ENCODE data around the gene TPK1.
A peak's percentile ranks its signal among the peaks of the same experiment; 100 is the strongest.

Gene TPK1

DNA sequence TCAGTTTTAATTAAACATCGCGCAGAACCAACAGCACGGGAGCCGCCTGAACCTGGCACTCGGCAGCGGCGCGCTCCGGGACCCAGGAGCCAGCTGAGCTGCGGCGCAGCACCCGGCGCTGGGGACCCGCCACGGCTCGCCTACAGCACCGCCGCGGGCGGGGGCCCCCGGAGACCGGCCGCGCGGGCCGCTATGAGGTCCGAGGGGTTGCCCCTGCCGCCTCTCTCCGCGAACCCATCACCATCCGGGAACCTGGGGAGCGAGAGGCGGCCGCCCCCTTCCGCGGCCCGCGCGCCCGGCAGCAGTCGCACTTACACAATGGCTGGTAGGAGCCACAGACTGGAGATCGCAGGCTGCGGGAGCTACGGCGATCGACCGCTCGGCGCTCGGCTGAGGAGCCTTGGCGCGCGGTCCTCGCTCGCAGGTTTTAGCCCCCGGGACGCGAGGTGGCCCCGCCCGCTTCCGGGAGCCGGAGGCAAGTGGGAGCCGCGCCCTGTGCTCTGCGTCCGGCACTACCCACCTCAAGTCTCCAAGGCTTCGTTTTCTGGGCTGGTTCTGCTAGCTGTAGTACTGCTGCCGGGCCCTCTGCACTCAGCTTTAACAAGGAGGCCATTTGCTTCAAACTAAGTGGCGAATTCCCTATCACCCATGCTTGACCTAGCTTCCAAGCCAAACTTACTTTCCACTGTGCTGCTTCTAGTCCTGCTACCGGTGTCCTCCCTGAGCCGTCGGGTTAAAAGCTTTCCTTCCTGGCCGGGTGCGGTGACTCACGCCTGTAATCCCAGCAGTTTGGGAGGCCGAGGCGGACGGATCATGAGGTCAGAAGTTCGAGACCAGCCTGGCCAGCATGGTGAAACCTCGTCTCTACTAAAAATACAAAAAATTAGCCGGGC, at the start of gene TPK1:
TSS of gene TPK1 (minus strand) at position 402 of the 893 bp plus-strand sequence. CDS start 451 bp downstream, outside the sequence.
- DNase-seq, result peak; percentile 65 to 91 (median 83)

DNA sequence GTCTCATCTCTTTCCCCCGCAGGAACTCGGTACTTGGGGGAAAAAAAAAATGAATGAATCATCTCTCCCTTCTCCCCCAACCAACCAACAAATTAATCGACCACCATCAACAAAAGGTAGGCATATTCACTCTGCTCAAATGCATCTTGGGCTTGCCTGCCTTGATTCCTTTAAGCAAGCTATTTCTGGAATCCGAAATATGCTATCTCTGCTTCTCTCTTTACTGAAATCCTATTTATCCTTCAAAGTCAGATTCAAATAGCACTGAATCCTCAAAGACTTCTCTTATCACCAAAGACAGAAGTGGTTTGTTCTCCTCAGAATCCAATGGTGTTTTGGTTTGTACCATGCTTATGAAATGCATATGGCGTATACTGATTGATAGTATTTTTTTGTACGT, 49.6 kb upstream of the TPK1 start:
- no peak for DNase-seq

DNA sequence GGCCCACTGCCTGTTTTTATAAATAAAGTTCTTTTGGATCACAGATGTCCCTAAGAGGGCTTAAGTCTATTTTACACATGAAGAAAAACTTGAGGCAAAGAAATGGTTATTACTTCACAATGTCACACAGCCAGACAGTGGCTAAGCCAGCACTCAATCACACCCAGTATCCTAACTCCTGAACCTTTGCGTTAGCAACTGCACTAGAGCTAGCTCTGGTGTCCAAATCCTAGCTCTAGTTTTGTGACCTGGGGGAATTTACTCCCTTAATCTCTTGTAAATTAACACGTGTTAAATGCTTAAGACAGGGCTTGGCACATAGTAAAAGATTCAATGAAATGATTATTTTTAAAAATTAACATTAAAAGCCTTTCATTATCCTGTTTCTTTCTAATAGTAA, 49.0 kb upstream of the TPK1 start:
- DNase-seq, result no peak

DNA sequence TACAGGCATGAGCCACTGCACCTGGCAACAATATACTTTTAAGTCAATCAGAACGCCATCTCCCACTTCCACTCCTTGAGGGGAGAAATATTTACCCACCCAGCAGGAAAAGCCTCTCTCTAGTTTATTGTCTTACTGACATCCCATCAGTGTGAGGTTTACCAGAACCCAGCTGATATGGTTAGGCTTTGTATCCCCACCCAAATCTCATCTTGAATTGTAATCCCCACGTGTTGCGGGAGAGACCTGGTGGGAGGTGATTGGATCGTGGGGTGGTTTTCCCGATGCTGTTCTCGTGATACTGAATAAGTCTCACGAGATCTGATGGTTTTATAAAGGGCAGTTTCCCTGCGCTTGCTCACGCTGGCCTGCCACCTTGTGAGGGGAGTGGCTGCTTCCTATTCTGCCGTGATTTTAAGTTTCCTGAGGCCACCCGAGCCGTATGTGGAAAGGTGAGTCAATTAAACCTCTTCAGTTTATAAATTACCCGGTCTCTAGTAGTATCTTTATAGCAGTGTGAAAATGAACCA, 37.5 kb upstream of the TPK1 start:
- DNase-seq, result no peak

DNA sequence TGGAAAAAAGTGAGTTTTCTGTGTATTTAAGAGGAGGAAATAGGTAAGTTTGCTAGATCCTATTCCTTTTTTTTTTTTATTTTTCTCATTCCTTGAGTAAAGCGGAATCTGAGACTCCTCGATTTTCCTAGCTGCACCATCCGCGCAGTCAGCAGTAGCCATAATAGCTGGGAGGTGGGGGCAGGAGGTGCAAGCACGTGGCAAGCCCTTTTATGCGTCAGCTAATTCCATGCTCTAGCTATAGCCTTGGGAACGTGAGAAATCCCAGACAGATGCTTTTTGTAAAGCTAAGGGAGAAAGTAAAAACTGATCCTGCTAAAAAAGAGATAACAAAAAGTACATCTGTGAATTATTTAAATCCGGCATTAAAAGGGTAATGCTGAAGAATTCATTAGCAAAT, 33.2 kb upstream of the TPK1 start:
- no peak for DNase-seq

DNA sequence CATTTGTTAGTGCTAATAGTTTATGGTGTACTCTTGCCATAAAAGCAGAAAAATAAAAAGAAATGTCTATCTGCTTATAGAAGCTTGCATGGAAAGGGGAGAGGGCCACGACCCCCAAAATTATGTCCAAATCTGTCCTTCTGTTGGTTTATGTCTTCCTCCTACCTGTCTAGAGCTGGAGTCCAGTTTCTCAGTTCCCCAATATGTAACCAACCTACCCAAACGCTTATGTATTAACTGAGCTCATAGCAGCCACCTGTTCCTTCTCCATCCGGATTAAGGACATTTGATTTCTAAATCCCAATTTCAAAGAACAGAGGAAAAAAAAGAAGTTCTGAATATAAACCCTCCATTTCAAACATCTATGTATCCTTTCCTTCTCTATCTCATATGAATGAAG, 30.3 kb upstream of the TPK1 start:
- no peak for DNase-seq

DNA sequence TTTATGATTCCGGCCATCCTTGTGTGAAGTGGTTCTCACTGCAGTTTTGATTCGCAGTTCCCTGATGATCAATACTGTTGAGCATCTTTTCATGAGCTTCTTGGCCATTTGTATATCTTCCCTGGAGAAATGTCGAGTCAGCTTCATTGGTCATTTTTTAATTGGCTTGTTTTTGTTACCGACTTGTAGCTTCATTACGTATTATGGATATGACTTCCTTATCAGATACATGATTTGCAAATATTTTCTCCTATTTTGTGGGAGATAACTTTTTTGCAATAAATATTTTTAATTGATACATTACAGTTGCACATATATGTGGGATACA, 27.4 kb upstream of the TPK1 start:
- DNase-seq, result no peak

DNA sequence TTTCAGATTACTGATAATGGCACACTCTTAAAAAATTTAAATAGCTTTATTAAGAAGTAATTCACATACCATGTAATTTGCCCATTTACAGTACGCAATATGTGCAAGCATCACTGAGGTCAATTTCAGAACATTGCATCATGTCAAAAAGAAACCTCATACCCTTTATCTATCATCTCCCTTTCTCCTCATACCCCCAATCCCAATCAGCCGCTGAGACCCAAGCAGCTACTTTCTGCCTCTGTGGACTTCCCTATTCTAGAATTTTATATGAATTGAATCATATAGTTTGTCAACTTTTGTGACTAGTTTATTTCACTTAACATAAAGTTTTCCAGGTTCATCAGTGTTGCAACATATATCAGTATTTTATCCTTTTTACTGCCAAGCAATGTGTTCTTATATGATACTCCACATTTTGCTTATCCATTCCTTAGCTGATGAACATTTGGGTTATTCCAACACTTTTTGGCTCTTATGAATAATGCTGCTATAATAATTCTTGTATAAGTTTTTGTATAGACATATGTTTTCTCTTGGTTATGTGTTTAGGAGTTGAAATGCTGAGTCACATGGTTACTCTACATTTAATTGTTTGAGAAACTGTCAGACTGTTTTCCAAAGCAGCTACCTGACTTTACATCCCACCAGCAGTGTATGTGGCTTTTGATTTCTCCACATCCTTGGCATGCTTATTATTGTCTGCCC, 26.9 kb upstream of the TPK1 start:
- no peak for DNase-seq

DNA sequence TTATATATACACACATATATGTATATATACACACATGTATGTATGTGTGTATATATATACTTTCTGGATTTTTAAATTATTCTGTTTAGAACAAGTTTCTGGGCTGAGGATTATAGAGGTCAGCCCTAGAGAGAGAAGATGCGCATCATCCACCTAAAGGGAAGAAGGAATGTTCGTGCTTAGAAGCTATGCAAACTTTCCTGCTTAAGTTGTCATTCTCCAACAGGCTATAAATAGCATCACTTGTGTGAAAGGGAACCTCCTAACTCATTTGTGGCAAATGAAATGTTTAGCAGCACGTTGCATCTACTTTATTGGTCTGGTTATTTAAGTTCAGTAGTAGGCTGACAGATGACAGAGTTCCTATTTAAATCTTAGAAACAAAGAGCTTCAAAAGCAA, 23.9 kb upstream of the TPK1 start:
- no peak for DNase-seq

DNA sequence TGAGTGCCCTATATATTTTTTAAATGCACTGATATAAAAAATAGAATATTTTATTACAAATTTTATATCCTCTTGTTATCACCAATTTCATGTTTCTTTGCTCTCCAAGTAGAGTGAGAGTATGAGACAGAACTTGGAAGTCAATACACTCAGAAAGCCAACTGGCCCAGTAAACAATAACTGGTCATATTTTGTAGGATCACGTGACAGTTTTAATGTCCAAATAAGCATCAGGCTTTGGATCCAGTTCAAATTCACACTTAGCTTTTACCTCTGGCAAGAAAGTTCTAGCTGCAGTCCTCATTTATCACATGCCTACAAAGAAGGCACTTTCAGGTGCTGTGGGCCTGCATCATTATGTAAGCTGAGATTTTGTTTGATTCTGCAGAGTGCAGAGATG, 21.6 kb upstream of the TPK1 start:
- no peak for DNase-seq

DNA sequence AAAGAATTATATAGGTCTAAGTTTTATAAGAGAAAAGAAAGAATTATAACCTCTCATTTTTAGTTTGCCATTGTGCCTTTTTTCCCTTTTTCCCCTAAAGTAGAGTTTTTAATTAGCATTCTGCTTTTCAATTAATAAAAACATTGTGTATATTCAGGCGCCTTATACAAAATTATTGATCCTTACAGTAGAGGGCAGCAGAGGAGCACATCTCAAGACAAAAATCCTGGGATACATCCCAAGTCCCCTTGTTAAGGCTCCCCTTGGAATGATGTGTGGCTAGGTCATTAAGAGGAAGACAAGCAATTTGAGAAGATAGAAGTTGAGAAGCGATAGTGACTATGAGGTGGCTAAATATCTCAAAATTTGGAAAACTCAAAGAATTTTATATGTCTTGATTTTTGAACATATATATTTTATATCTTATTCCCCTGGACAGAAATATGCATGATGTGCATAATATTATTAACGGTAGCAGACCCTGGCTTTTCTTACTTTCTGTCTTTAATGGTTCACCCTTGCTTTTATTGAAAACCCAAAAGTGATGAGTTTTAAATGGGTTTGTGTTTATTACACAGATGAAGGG, 19.1 kb upstream of the TPK1 start:
- DNase-seq, result no peak

DNA sequence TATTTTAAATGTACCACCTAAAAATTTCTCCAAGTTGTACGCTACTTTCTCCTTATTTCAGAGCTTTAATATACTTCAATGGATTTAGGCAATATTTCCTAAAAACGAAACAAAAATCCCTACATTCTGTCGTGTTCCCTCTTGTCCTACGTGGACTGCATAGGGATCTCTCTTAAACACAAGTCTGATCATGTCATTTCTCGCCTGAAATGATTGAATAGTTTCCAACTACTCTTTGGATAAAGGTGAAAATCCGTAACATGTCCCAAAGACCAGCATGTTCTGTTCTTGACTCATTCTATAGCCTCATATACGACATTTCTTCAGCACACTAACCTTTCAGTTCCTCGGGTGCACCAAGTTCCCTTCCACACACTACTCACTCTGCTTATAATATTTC, 17.7 kb upstream of the TPK1 start:
- DNase-seq, result no peak

DNA sequence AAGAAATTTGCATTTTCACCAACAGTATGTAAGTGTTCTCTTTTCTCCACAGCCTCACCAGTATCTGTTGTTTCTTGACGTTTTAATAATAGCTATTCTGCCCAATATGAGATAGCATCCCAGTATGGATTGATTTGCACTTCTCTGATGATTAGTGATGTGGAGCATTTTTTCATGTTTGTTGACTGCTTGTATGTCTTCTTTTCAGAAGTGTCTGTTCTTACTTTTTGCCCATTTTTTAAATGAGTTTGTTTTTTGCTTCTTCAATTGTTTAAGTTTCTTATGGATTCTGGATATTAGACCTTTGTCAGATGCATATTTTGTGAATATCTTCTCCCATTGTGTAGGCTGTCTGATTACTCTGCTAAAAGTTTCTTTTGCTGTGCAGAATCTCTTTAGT, 12.2 kb upstream of the TPK1 start:
- no peak for DNase-seq

DNA sequence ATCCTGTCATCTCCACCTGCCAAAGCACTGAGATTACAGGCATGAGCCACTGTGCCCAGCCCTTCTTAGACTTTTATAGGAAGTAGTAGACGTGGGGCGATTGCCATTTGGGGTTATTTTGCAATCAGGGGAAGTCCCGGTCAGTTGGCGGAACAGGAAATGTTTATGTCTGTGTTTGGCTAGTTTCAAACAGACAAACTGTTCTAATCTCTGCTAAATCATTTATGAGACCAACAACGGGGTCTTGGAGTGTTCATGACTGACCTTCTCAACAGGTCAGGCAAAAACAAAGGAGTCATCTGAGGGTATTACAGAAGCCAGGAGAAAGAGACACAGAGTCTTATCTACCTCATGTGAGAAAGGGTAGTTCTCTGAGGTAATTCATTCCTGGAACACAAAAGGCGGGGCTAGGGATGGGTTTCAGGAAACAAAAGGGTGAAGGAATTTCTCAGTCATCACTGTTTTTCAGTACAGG, 6.6 kb upstream of the TPK1 start:
- no peak for DNase-seq

DNA sequence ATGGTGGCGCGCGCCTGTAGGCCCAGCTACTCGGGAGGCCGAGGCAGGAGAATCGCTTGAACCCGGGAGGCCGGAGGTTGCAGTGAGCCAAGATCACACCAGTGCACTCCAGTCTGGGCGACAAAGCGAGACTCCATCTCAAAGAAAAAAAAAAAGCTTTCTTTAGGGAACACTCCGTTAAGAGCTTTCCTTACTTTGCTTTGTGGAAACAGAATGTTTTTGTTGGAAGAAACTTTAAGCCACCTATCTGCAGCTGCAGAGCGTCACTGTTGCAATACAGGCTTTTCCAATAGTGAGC, 641 bp upstream of the TPK1 start:
- DNase-seq, result no peak

DNA sequence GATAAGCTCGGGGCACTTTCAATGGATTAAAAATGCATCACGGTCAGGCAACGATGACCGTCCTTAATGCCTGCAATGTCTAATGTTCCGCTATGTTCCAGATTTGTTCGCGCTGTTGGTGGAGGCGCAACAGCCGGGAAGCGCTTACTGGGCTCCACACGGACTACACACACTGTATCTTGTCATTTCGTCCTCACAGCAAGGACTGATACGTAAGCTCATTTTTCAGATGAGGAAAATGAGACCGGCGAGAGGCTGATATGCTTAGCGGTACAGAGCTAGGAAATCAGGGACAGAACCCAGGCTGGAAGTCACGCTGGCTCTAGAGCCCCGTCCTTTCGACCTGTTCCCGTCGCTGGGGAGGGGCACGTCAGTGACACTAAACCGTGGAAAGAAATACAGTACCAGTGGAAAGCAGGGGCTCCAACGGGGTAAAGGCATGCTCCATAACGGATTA, 670 bp downstream of the TPK1 start:
- DNase-seq, result peak in 2 of 4 experiments; percentile 40 to 47

DNA sequence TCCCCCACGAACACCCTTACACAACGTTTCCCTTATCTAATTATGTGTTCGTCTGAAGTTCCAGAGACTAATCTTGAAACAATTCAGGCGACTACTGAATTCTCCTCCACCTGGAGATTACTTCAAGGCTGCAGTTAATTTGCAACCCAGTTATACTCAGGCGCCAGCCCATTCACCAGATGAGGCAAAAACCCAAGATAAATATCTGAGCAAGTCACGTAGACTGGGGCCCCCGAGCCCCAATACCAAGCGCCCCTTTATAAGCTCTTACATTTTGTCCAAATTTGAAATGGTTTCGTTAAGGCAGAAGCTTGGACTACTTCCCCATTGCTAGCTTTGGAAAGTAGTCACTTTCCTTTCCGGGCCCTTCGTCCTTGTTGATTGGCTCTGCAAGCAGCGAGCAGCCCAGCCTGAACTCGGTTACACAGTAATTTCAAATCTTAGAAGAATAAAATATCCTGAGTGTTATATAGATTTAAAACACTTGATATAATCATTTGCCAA, 1.2 kb downstream of the TPK1 start:
- no peak for DNase-seq

DNA sequence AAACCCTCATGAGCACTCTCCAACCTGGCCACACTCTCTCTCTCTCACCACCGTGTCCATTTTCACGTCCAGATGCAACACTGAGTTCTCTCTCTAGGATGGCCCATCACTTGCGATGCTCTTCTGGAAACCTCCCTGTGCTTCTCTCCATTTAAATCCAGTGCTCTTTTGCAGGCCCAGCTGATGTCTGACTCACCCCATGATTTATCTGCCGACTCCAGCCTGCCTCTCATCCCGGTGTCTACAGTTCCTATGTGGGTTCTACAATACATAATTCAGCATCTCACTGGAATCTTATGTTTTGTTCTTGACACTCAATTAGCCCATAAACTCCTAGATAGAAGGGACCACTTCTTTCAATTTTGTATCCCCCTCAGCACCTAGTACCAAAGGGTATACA, 5.0 kb downstream of the TPK1 start:
- DNase-seq, result no peak

DNA sequence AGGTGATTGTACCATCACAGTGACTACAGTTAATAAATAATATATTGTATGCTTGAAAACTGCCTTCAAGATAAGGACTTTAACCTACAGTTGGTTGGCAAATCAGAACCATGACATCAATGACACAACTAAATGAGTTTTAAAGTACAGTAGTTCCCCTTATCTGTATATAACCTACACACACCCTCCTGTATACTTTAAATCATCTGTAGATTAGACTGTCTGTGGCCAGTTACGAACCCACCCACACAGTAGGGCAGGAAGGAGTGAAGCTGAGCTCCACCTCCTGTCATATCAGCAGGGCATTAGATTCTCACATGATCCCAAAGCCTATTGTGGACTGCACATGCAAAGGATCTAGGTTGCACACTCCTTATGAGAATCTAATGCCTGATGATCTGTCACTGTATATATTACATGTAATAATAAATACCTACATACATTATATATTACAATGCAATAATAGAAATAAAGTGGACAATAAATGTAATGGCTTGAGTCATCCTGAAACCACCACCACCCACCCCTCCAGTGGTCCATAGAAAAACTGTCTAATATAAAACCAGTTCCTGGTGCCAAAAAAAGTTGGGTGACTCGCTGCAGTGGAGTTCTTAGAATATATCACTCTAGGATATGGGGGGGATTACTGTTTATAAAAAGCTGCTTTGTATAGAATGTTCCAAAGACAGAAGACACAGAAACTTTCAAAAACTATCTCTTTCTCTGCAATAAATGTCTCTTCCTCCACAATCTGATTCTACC, 5.6 kb downstream of the TPK1 start:
- DNase-seq, result no peak

DNA sequence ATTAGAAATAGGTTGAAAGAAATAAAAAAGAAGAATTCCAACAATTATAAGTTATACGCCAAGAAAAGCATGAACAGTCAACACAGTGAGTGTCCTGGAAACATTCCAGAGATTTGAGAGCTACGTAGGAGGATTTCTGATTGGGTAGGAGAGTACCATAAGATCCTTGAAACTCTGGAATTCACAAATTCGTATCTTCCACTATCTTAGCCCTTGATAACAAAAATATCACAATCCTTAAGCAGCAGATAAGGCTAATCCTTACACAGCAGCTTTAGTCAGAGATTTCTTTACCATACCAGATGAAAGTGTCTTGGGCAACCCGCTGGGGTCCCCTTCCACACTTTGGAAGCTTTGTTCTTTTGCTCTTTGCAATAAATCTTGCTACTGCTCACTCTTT, 8.2 kb downstream of the TPK1 start:
- DNase-seq, result no peak

DNA sequence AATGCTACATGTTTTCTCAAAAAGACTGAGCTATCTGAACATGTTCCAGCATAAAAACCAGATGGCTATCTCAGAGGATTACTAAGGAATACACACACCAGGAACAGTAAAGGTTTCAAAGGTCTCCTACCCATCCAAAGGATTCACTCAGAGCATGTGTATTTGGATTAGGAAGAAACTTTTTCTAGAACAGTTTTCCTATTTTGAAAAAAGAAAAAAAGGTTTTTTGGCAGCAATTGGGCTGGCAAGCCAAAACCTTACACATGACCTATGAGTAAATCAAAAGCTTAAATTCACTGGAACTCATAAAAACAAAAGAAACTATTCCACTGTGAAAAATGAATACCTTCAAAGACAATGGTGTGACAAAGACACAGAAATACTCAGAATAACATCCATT, 9.6 kb downstream of the TPK1 start:
- DNase-seq, result no peak

DNA sequence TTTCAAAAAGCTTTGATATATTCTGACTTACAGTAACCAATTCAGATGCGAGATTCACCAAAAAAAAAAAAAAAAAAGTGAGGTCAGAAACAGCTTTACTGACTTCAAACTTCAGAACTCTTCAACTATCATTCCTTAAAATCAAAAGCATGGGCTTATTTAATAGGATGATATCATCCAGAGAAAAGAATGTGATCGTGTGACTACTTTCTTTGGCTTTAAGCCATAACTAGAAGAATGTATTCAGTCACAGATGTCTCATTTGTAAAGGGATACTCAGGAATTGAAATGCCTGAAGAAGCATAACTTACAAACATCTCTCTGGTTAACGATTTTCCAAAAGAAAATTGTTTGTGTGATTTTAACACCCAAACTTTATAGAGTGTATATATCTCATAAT, 11.5 kb downstream of the TPK1 start:
- no peak for DNase-seq

DNA sequence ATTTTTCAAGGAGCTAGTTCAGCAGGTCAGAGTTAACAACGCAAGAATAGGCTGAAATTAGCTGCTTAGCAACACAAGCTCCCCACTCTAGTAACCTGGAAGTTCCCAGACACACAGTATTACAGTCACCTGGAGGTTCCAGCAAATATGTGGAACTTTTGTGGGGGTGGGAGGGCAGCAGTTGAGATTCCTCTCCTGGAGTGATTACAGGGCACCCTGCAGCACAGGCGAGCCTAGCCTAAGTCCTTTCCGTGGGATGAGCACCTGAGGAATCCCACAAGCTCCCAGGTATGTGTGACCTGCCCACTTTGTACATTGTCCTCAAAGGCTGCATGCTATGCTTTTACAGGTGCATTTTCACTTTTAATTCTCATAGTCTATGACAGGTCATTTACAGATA, 13.6 kb downstream of the TPK1 start:
- DNase-seq, result no peak

All from activated CD4-positive, CD25-positive, alpha-beta regulatory T cell (primary cell).